Esophagus muscularis mucosa (tissue), 4 donors: ENCODE measurements around the gene MYH6. TPM values are rescaled to one million over a fixed set of nuclear protein-coding genes. Genes with fewer than 3 reads are reported as not detected.

Experiments used
- DNase-seq: peaks from one replicate; pipeline ENCODE4 v3.0.0-alpha.2; 2017; ENCODE audit errors: extremely low spot score
- H3K27ac ChIP-seq, 4 donors: fragments of 200-600 bp; sonication (generic); replicated peaks in 1 of 4; 1 replicate in 3 of 4; 2 replicates in 1 of 4; pipeline ENCODE4 v1.5.1; 2016 to 2019; ENCODE audit warnings: mild to moderate bottlenecking in 1 of 4
- H3K27me3 ChIP-seq, 4 donors: fragments of 200-600 bp; sonication (generic); one replicate each; pipeline versions ENCODE4 v1.5.1 to v1.6.0; 2016 to 2019
- H3K36me3 ChIP-seq, 4 donors: fragments of 200-600 bp; sonication (generic); one replicate each; pipeline ENCODE4 v1.5.1; 2016 to 2019
- H3K4me1 ChIP-seq, 4 donors: fragments of 200-600 bp; sonication (generic); one replicate each; pipeline ENCODE4 v1.5.1; 2016 to 2019
- H3K4me3 ChIP-seq, 4 donors: fragments of 200-600 bp; sonication (generic); 1 replicate in 2 of 4; 2 replicates in 2 of 4; pipeline ENCODE4 v1.5.1; 2016 to 2019; ENCODE audit warnings: mild to moderate bottlenecking in 4 of 4, moderate library complexity in 1 of 4
- H3K9me3 ChIP-seq, 4 donors: fragments of 200-600 bp; sonication (generic); 1 replicate in 3 of 4; 2 replicates in 1 of 4; pipeline ENCODE4 v1.5.1; 2016 to 2019
- CTCF ChIP-seq, 3 experiments: fragments of 200-600 bp in 2 of 3; fragments of 450-650 bp in 1 of 3; sonication (generic) in 2 of 3; IDR thresholded peaks; one replicate each; pipeline ENCODE4 v1.5.1; 2017 to 2019; ENCODE audit warnings: antibody characterized with exemption in 3 of 3, mild to moderate bottlenecking in 2 of 3, moderate library complexity in 1 of 3
- EP300 ChIP-seq: sonication (generic); formaldehyde crosslinking; IDR thresholded peaks from one replicate; pipeline ENCODE4 v1.6.1; 2017; ENCODE audit warnings: antibody characterized with exemption
- POLR2A ChIP-seq: fragments of 450-650 bp; IDR thresholded peaks from one replicate; pipeline ENCODE4 v1.6.1; 2017; ENCODE audit warnings: antibody characterized with exemption, moderate library complexity, mild to moderate bottlenecking, low read depth
- POLR2AphosphoS5 ChIP-seq, 2 donors: sonication (generic); formaldehyde crosslinking; IDR thresholded peaks; one replicate each; pipeline ENCODE4 v1.6.1; 2017; ENCODE audit warnings: antibody characterized with exemption in 2 of 2
- WGBS: methylation state at CpG from one replicate; pipeline ENCODE4 v1.1.5; 2018; 5-methylcytosine and 5-hydroxymethylcytosine counted together
- intact Hi-C: fragments of 100-400 bp; cut with DNase I; formaldehyde crosslinking; loops from one replicate; pipeline ENCODE4 v1.15.1; 2023
- total RNA-seq, 4 donors: library from RNA; depleted of rRNA; stranded (reverse); fragments of >200 nt; gene quantifications; one replicate each; pipeline versions ENCODE4 v1.1.0 to v1.2.1, GENCODE V29; 2016

Gene MYH6
- total RNA-seq, 4 donors from 2014 or later = under 0.01 to 0.06 (median under 0.01) TPM; not detected in 1

DNA sequence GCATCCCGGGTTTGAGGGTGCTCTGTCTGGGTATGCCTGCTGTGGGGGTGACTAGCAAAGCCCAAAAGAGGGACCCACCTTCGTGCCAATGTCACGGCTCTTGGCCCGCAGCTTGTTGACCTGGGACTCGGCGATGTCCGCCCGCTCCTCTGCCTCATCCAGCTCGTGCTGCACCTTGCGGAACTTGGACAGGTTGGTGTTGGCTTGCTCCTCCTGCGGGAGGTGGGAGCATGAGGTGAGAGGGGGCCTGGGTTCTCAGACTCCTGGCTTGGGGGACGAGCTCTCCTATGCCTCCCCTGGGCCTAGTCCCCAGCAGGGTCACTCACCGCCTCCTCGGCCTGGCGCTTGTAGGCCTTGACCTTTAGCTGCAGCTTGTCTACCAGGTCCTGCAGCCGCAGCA, 5.6 kb upstream of the MYH6 start:
- intact Hi-C loops = no loop called here
- H3K27ac ChIP-seq = no peak overlapping the region

GRCh38 chr14:23411563-23412525, 3.8 kb upstream of the MYH6 start:
- Histone ChIP-seq H3K36me3 (peaks cover 0 to 52% (median 0%) of the 10 kb centered on the region in 4 donors), H3K27ac (no peak overlapping the region), H3K4me3 (no peak overlapping the region), H3K9me3 (no peaks in the 10 kb centered on the region), H3K27me3 (peaks cover 0 to 10% (median 0%) of the 10 kb centered on the region in 4 donors), H3K4me1 (peaks cover 0 to 6% (median 0%) of the 10 kb centered on the region in 4 donors)
- TF ChIP-seq EP300 (no peak), POLR2A (no peak), POLR2AphosphoS5 (IDR thresholded peaks at IDR 0.05) (no peak), CTCF (IDR thresholded peaks at IDR 0.05) (no peak)
- intact Hi-C loops = no loop called here
- no peak for DNase-seq
- 80% methylated on average over 7 of the region's 14 CpGs for WGBS

More for the DNA sequence above, 5.6 kb upstream of the MYH6 start:
- H3K9me3 ChIP-seq = no peaks in the 10 kb centered on the region
- peaks cover 0 to 6% (median 0%) of the 10 kb centered on the region in 4 donors for H3K4me1 ChIP-seq
- H3K36me3 ChIP-seq = peaks cover 0 to 66% (median 0%) of the 10 kb centered on the region in 4 donors
- DNase-seq = no peak
- H3K27me3 ChIP-seq = peaks cover 0 to 5% (median 0%) of the 10 kb centered on the region in 4 donors
- H3K4me3 ChIP-seq = no peak overlapping the region
- TF ChIP-seq POLR2AphosphoS5 (IDR thresholded peaks at IDR 0.05) (no peak), POLR2A (no peak), CTCF (IDR thresholded peaks at IDR 0.05) (no peak), EP300 (no peak)
- 93% methylated on average over 15 of the region's 16 CpGs for WGBS

DNA sequence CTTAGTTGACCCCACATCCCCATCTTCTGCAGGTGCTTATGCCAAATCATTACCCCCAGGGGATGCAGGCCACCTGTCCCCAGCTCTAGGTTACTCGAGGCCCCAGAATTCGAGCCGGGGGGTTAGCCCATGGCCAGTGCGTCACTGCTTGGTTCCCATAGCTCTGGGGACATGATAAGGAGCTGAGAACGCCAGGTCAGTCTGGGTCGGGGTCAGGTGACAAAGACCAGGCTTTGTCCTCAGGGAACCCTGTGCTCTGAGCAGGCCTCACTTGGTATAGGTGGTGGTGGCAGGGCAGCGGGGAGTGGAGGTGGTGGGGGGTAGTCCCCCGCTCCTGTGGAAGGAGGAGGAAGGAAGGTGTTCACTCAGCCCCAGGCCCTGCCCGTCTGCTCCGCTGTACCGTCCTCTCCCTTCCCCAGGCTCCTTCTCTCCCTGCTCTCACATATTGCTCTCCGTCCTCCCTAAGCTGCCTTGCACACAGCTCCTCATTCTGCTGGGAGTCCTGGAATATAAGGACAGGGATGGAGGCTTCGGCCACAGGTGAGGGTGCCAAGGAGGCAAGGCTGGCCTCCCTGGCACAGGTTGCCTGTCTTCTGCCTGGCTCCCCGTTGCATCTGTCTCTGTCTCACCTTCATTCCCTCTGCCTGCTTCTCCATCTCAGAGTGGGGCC, 2.0 kb upstream of the MYH6 start:
- no peak overlapping the region for H3K4me3 ChIP-seq
- peaks cover 0 to 14% (median 0%) of the 10 kb centered on the region in 4 donors for H3K27me3 ChIP-seq
- intact Hi-C loops = no loop called here
- H3K36me3 ChIP-seq = peaks cover 0 to 52% (median 0%) of the 10 kb centered on the region in 4 donors
- H3K4me1 ChIP-seq = peaks cover 0 to 6% (median 0%) of the 10 kb centered on the region in 4 donors
- no peak overlapping the region for H3K27ac ChIP-seq
- TF ChIP-seq POLR2A (no peak), POLR2AphosphoS5 (IDR thresholded peaks at IDR 0.05) (no peak), EP300 (no peak), CTCF (IDR thresholded peaks at IDR 0.05) (no peak)
- 91% methylated on average over 7 of the region's 14 CpGs for WGBS
- no peak for DNase-seq
- H3K9me3 ChIP-seq = no peaks in the 10 kb centered on the region

- Histone ChIP-seq H3K4me1 (peaks cover 0 to 6% (median 0%) of the 10 kb centered on the region in 4 donors), H3K27ac (no peak overlapping the region), H3K27me3 (peaks cover 0 to 14% (median 0%) of the 10 kb centered on the region in 4 donors), H3K9me3 (no peaks in the 10 kb centered on the region), H3K4me3 (no peak overlapping the region), H3K36me3 (peaks cover 0 to 50% (median 0%) of the 10 kb centered on the region in 4 donors)
- 92% methylated on average over 2 of the region's 2 CpGs for WGBS
- intact Hi-C loops = no loop called here
- DNase-seq = no peak
- TF ChIP-seq POLR2AphosphoS5 (IDR thresholded peaks at IDR 0.05) (no peak), CTCF (IDR thresholded peaks at IDR 0.05) (no peak), EP300 (no peak), POLR2A (no peak)
Measured at GRCh38 chr14:23409475-23409874, 1.4 kb upstream of the MYH6 start.
